Prostate gland (tissue), 2 donors: ENCODE results near the gene SGCD.

Experiments
- CTCF ChIP-seq, 4 experiments: fragments of 200-600 bp in 2 of 4; fragments of 450-650 bp in 2 of 4; sonication (generic) in 2 of 4; IDR thresholded peaks; 1 replicate in 3 of 4; 2 replicates in 1 of 4; pipeline ENCODE4 v1.5.1; 2016 to 2019; ENCODE audit warnings: antibody characterized with exemption in 4 of 4, mild to moderate bottlenecking in 2 of 4, moderate library complexity in 2 of 4
- POLR2A ChIP-seq: fragments of 450-650 bp; IDR thresholded peaks from one replicate; pipeline ENCODE4 v1.6.1; 2016; ENCODE audit warnings: antibody characterized with exemption, mild to moderate bottlenecking
- POLR2AphosphoS5 ChIP-seq: sonication (generic); formaldehyde crosslinking; IDR thresholded peaks from one replicate; pipeline ENCODE4 v1.6.1; 2017; ENCODE audit warnings: antibody characterized with exemption

DNA sequence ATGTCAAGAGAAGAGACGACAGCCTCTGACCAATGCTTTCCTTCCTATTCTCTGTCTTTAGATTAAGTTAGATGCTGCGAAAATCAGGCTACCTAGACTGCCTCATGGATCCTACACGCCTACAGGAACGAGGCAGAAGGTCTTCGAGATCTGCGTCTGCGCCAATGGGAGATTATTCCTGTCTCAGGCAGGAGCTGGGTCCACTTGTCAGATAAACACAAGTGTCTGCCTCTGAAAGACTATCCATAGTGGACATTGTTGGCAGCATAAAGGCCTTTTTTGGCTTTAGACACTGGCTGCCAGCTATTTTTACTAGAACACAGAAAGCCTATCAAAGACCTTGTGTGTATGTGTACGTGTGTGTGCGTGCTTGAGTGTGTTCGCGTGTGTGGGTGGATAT is 432.2 kb downstream of the SGCD start:
- TF ChIP-seq CTCF (IDR thresholded peaks at IDR 0.05) (no peak), POLR2AphosphoS5 (no peak), POLR2A (no peak)
